ENCODE results near the gene PAPOLG. TPM values are rescaled to one million over a fixed set of nuclear protein-coding genes. Genes with fewer than 3 reads are reported as not detected.
"Not testable (repeated sequence)": the region's sequence is repeated elsewhere in the genome, so short reads cannot be mapped to it uniquely, and the experiment has no call there.

PAPOLG gene
- total and polyA plus RNA-seq, 4 experiments from 2014 or later, result 9.4 to 40.3 (median 28.8) TPM

DNA sequence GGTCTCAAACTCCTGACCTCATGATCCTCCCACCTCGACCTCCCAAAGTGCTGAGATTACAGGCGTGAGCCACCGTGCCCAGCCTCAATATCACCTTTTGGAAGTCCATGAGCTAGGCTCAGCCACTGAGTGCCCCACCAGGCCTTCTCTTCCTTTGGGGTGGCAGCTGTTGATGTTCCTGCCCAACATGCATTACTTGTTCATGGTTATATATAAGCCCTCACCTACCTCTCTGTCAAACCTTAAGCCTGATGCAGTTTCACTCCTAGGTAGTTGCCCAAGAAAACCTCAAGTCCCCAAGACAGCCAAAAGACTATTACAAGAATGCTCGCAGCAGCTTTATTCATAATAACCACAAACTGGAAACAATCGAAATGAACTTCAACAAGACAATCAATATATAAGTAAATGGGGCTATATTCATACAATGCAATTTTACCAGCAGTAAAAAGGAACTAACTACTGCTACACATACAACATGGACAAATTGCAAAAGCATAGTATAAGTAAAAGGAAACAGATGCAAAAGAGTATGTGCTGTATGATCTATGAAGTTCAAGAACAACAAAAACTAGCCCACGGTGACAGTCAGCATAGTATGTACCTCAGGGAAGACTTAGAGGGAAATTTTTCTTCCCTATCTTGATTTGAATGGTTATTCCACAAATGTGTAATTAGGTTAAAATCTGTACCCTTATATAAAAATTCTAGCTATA, 65.7 kb downstream of the PAPOLG start:
- CTCF ChIA-PET (ENCODE audit: partially characterized antibody), result interaction anchor here (1.0 kb wide), 3 partner anchors 16 to 195 kb away, joined by 3 read pairs; partner anchors contain the start of gene PEX13
- Histone ChIP-seq H3K27me3 (ENCODE audit: insufficient read depth, low read length) (no peaks in the 10 kb centered on the region), H3K27ac (ENCODE audit: low read depth, low read length) (no peak overlapping the region), H3K4me3 (ENCODE audit: low read length in 2 of 2) (no peak overlapping the region), H3K36me3 (ENCODE audit: insufficient read depth, low read length) (no peaks in the 10 kb centered on the region), H3K9me3 (ENCODE audit: control insufficient read depth in 1 of 2, low read length in 2 of 2) (no peaks in the 10 kb centered on the region), H3K4me1 (ENCODE audit: insufficient read depth, low read length) (peaks cover 35% of the 10 kb centered on the region)
- peak overlapping the region in 1 of 8 donors; percentile 1 for H3K4me3 Mint-ChIP-seq
- H3K4me1 Mint-ChIP-seq, result peaks cover 22 to 51% (median 36%) of the 10 kb centered on the region in 4 donors
- intact Hi-C loops (cut with micrococcal nuclease), result no loop called here
- POLR2A ChIA-PET (ENCODE audit: partially characterized antibody), result interaction anchor here (0.8 to 1.3 kb wide), 2 partner anchors 46 to 61 kb away, joined by 3 to 4 read pairs; no protein-coding TSS in a partner anchor
- DNase-seq, result no peak
- peaks cover 0 to 4% of the 10 kb centered on the region in 2 donors for H3K36me3 Mint-ChIP-seq
- H3K9me3 Mint-ChIP-seq, result peaks cover 0 to 3% (median 0%) of the 10 kb centered on the region in 8 donors
- peak overlapping the region in 5 of 7 donors; percentile 90 to 98 (median 97) for H3K27ac Mint-ChIP-seq
- H3K27me3 Mint-ChIP-seq, result peaks cover 0 to 3% of the 10 kb centered on the region in 2 donors

DNA sequence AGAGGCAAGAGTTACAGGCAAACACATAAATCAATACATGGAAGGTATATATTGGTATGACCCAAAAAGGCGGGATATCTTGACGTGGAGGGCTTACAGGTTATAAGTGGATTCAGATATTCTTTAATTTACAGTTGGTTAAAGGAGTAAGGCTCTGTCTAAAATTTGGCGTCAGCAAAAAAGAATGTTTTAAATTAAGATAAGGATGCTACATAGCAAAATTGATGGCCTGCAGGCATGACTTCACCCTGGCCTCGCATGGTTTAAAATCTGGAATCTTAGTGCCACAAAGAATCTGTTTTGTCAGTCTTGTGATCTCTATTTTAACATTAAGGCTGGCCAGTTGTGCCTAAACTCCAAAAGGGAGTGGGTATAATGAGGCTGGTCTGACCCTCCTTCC, 66.9 kb downstream of the PAPOLG start:
- Mint-ChIP-seq H3K9me3 (peaks cover 0 to 3% (median 0%) of the 10 kb centered on the region in 8 donors), H3K36me3 (peaks cover 0 to 4% of the 10 kb centered on the region in 2 donors), H3K4me3 (no peak overlapping the region), H3K27ac (peak overlapping the region in 3 of 7 donors; percentile 22 to 74 (median 61)), H3K4me1 (peaks cover 18 to 40% (median 32%) of the 10 kb centered on the region in 4 donors), H3K27me3 (peaks cover 0 to 3% of the 10 kb centered on the region in 2 donors)
- no peaks in the 10 kb centered on the region for H3K36me3 ChIP-seq (ENCODE audit: insufficient read depth, low read length)
- no peaks in the 10 kb centered on the region for H3K27me3 ChIP-seq (ENCODE audit: insufficient read depth, low read length)
- peaks cover 26% of the 10 kb centered on the region for H3K4me1 ChIP-seq (ENCODE audit: insufficient read depth, low read length)
- no peaks in the 10 kb centered on the region for H3K9me3 ChIP-seq (ENCODE audit: control insufficient read depth in 1 of 2, low read length in 2 of 2)
- no peak overlapping the region for H3K27ac ChIP-seq (ENCODE audit: low read depth, low read length)
- DNase-seq, result no peak
- intact Hi-C loops (cut with micrococcal nuclease), result no loop called here
- CTCF ChIA-PET (ENCODE audit: partially characterized antibody), result interaction anchor here (1.0 kb wide), 1 partner anchor 59 kb away, joined by 3 read pairs; no protein-coding TSS in a partner anchor
- H3K4me3 ChIP-seq (ENCODE audit: low read length in 2 of 2), result no peak overlapping the region
- POLR2A ChIA-PET (ENCODE audit: partially characterized antibody), result no interaction called here

DNA sequence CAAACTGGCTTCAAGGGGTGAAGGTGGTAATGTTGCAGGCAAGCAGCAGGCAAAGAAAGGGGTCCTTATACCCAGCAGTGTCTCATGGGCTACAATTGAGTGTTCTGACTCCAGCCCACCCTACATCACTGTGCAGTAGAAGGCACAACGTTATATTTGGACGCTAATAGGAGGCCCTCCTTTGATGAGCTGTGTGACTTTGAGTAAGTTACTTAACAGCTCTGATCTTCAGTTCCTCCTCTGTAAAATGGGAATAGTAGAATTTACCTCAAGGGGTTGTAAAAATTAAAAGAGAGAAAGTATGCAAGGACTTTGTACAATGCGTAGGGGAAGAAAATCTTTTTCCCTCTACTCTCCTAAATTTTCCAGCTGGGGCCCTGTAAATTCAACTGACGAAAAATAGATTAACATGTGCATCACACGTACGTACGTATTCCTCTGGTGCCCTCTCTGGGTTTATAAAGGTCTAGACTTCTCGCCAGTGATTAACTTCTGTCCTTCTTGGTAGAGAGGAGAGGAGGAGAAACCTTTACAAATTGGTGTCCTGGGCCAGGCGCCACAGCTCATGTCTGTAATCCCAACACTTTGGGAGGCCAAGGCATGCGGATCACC, 67.7 kb downstream of the PAPOLG start:
- Mint-ChIP-seq H3K4me3 (no peak overlapping the region), H3K27ac (no peak overlapping the region), H3K4me1 (peaks cover 12 to 32% (median 25%) of the 10 kb centered on the region in 4 donors), H3K9me3 (peaks cover 0 to 3% (median 0%) of the 10 kb centered on the region in 8 donors), H3K27me3 (peaks cover 0 to 3% of the 10 kb centered on the region in 2 donors), H3K36me3 (peaks cover 0 to 4% of the 10 kb centered on the region in 2 donors)
- Histone ChIP-seq H3K27ac (ENCODE audit: low read depth, low read length) (no peak overlapping the region), H3K4me1 (ENCODE audit: insufficient read depth, low read length) (peaks cover 18% of the 10 kb centered on the region), H3K36me3 (ENCODE audit: insufficient read depth, low read length) (no peaks in the 10 kb centered on the region), H3K4me3 (ENCODE audit: low read length in 2 of 2) (no peak overlapping the region), H3K27me3 (ENCODE audit: insufficient read depth, low read length) (no peaks in the 10 kb centered on the region), H3K9me3 (ENCODE audit: control insufficient read depth in 1 of 2, low read length in 2 of 2) (no peaks in the 10 kb centered on the region)
- POLR2A ChIA-PET (ENCODE audit: partially characterized antibody), result interaction anchor here (0.9 kb wide), 1 partner anchor 57 kb away, joined by 3 read pairs; no protein-coding TSS in a partner anchor
- intact Hi-C loops (cut with micrococcal nuclease), result no loop called here
- DNase-seq, result no peak
- CTCF ChIA-PET (ENCODE audit: partially characterized antibody), result no interaction called here

DNA sequence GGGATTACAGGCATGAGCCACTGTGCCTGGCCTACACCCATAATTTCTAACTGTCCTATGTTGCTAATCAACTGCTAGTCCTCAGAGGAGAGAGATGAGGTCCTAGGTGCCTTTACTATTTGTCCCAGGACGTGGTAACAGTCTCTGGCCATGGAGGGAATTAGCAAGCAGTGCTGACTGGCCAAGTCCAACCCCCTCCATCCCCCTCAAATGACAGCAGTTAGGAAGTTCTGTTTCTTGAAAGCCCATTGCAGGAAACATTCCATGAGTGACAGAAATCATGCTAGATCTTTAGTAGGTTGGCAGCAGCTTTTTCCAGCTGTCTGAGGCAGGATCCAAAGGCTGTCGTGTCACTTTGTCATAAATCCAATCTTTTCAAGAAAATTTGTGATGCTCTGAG, 69.6 kb downstream of the PAPOLG start:
- no peaks in the 10 kb centered on the region for H3K9me3 ChIP-seq (ENCODE audit: control insufficient read depth in 1 of 2, low read length in 2 of 2)
- no peak for DNase-seq
- Mint-ChIP-seq H3K27ac (peak overlapping the region in 2 of 7 donors; percentile 24 to 68), H3K36me3 (no peaks in the 10 kb centered on the region), H3K4me1 (peaks cover 2 to 13% (median 9%) of the 10 kb centered on the region in 4 donors), H3K27me3 (peaks cover 3 to 5% of the 10 kb centered on the region in 2 donors), H3K4me3 (no peak overlapping the region), H3K9me3 (peaks cover 0 to 4% (median 0%) of the 10 kb centered on the region in 8 donors)
- no peak overlapping the region for H3K27ac ChIP-seq (ENCODE audit: low read depth, low read length)
- intact Hi-C loops (cut with micrococcal nuclease), result no loop called here
- peaks cover under 1% of the 10 kb centered on the region for H3K4me1 ChIP-seq (ENCODE audit: insufficient read depth, low read length)
- POLR2A ChIA-PET (ENCODE audit: partially characterized antibody), result interaction anchor here (0.6 to 1.2 kb wide), 3 partner anchors 10 to 139 kb away, joined by 3 to 5 read pairs (median 4); partner anchors contain the start of gene REL
- no peaks in the 10 kb centered on the region for H3K27me3 ChIP-seq (ENCODE audit: insufficient read depth, low read length)
- H3K36me3 ChIP-seq (ENCODE audit: insufficient read depth, low read length), result no peaks in the 10 kb centered on the region
- no peak overlapping the region for H3K4me3 ChIP-seq (ENCODE audit: low read length in 2 of 2)
- CTCF ChIA-PET (ENCODE audit: partially characterized antibody), result interaction anchor here (1.1 kb wide), 1 partner anchor 20 kb away, joined by 4 read pairs; no protein-coding TSS in a partner anchor

DNA sequence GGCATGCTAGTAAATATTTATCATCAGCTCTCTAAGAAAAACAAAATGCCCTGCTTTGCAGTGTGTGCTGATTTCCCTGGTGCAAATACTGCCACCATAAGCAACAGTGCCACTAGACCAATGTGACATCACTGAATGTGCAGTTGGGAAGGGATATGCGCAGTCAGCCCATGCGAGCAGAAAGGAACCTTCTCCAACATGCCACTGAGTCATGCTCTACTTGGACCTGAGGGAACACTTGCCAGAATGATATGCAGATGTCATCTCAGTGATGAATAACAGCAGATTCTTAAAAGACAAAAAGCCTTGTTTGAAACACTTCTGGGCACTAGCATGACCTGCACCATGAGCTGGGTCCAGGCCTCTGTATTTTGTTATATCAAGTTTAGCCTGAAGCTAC, 70.0 kb downstream of the PAPOLG start:
- CTCF ChIA-PET (ENCODE audit: partially characterized antibody), result interaction anchor here (1.1 kb wide), 1 partner anchor 21 kb away, joined by 4 read pairs; no protein-coding TSS in a partner anchor
- H3K9me3 ChIP-seq (ENCODE audit: control insufficient read depth in 1 of 2, low read length in 2 of 2), result no peaks in the 10 kb centered on the region
- Mint-ChIP-seq H3K4me3 (no peak overlapping the region), H3K36me3 (no peaks in the 10 kb centered on the region), H3K4me1 (peaks cover 2 to 9% (median 5%) of the 10 kb centered on the region in 4 donors), H3K27ac (peak overlapping the region in 5 of 7 donors; percentile 1 to 68 (median 8)), H3K9me3 (peaks cover 0 to 4% (median 0%) of the 10 kb centered on the region in 8 donors), H3K27me3 (peaks cover 3 to 6% of the 10 kb centered on the region in 2 donors)
- no peaks in the 10 kb centered on the region for H3K36me3 ChIP-seq (ENCODE audit: insufficient read depth, low read length)
- no peak overlapping the region for H3K4me3 ChIP-seq (ENCODE audit: low read length in 2 of 2)
- POLR2A ChIA-PET (ENCODE audit: partially characterized antibody), result interaction anchor here (0.6 to 1.2 kb wide), 3 partner anchors 11 to 139 kb away, joined by 3 to 5 read pairs (median 4); partner anchors contain the start of gene REL
- H3K27me3 ChIP-seq (ENCODE audit: insufficient read depth, low read length), result no peaks in the 10 kb centered on the region
- intact Hi-C loops (cut with micrococcal nuclease), result no loop called here
- no peak for DNase-seq
- no peak overlapping the region for H3K27ac ChIP-seq (ENCODE audit: low read depth, low read length)
- H3K4me1 ChIP-seq (ENCODE audit: insufficient read depth, low read length), result no peaks in the 10 kb centered on the region

DNA sequence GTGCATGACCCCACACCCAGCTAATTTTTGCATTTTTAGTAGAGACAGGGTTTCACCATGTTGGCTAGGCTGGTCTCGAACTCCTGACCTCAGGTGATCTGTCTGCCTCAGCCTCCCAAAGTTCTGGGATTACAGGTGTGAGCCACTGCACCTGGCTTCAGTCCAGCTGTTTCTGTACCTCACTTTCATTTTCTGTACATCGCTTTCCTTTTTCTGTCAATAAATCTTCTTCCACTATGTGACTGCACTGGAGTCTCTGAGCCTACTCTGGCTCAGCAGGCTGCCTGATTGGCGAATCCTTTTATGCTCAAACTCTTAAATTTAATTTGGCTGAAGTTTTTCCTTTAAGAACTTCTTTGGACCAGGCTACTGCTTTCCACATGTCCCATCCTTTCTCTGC, 70.8 kb downstream of the PAPOLG start:
- ChIA-PET POLR2A (ENCODE audit: partially characterized antibody) (interaction anchor here (1.2 kb wide), 1 partner anchor 138 kb away, joined by 5 read pairs; no protein-coding TSS in a partner anchor), CTCF (ENCODE audit: partially characterized antibody) (interaction anchor here (1.1 kb wide), 1 partner anchor 21 kb away, joined by 4 read pairs; no protein-coding TSS in a partner anchor)
- Mint-ChIP-seq H3K4me3 (peak overlapping the region in 1 of 8 donors; percentile 44), H3K27ac (peak overlapping the region in 2 of 7 donors; percentile 5 to 63)
- H3K27me3 ChIP-seq (ENCODE audit: insufficient read depth, low read length); H3K36me3 ChIP-seq (ENCODE audit: insufficient read depth, low read length); H3K4me1 Mint-ChIP-seq; H3K4me3 ChIP-seq (ENCODE audit: low read length in 2 of 2); intact Hi-C loops (cut with micrococcal nuclease); H3K27me3 Mint-ChIP-seq; H3K9me3 Mint-ChIP-seq; H3K27ac ChIP-seq (ENCODE audit: low read depth, low read length); H3K4me1 ChIP-seq (ENCODE audit: insufficient read depth, low read length); H3K36me3 Mint-ChIP-seq; H3K9me3 ChIP-seq (ENCODE audit: control insufficient read depth in 1 of 2, low read length in 2 of 2); DNase-seq: not testable (repeated sequence)

DNA sequence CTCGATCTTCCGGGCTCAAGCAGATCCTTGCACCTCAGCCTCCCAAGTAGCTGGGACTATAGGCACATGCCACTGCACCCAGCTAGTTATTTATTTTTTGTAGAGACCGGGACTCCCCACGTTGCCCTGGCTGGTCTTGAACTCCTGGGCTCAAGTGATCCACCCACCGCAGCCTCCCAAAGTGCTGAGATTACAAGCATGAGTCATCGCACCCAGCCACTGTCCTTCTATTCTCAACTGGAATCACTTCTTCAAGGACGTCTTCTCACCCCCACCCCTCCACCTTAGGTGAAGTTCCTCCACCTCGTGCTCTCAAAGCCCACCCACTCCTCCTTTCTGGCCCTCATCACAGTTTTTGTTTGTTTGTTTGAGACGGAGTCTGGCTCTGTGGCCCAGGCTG, 71.3 kb downstream of the PAPOLG start:
- no peaks in the 10 kb centered on the region for H3K36me3 ChIP-seq (ENCODE audit: insufficient read depth, low read length)
- no peak overlapping the region for H3K4me3 Mint-ChIP-seq
- peaks cover 0 to 4% (median 0%) of the 10 kb centered on the region in 8 donors for H3K9me3 Mint-ChIP-seq
- peak overlapping the region in 4 of 7 donors; percentile 36 to 77 (median 56) for H3K27ac Mint-ChIP-seq
- no peaks in the 10 kb centered on the region for H3K4me1 ChIP-seq (ENCODE audit: insufficient read depth, low read length)
- DNase-seq, result no peak
- no peaks in the 10 kb centered on the region for H3K9me3 ChIP-seq (ENCODE audit: control insufficient read depth in 1 of 2, low read length in 2 of 2)
- no peak overlapping the region for H3K4me3 ChIP-seq (ENCODE audit: low read length in 2 of 2)
- intact Hi-C loops (cut with micrococcal nuclease), result no loop called here
- H3K27me3 ChIP-seq (ENCODE audit: insufficient read depth, low read length), result no peaks in the 10 kb centered on the region
- peaks cover 5 to 6% of the 10 kb centered on the region in 2 donors for H3K27me3 Mint-ChIP-seq
- ChIA-PET CTCF (ENCODE audit: partially characterized antibody) (no interaction called here), POLR2A (ENCODE audit: partially characterized antibody) (no interaction called here)
- H3K4me1 Mint-ChIP-seq, result peaks cover 0 to 3% (median 0%) of the 10 kb centered on the region in 4 donors
- H3K27ac ChIP-seq (ENCODE audit: low read depth, low read length), result no peak overlapping the region
- H3K36me3 Mint-ChIP-seq, result no peaks in the 10 kb centered on the region
